ENCODE measurements around the gene SARNP.

GRCh38 chr12:55721601-55722213 is 95.8 kb downstream of the SARNP start:
- TF ChIP-seq POLR2AphosphoS5 (IDR thresholded peaks at IDR 0.05; ENCODE audit: low read depth, low read length) (no peak; the same call in 1 of the 2 replicates), SIN3A (IDR thresholded peaks at IDR 0.05; ENCODE audit: borderline replicate concordance, insufficient read depth, low read length) (no peak)
